NK-92 (cell line): ENCODE measurements around the gene CYB5R3.

Source experiments
- DNase-seq: peaks from one replicate; lab custom pipeline; 2025; ENCODE audit not compliant: unreplicated experiment; lab: John Stamatoyannopoulos, UW

CYB5R3 gene

DNA sequence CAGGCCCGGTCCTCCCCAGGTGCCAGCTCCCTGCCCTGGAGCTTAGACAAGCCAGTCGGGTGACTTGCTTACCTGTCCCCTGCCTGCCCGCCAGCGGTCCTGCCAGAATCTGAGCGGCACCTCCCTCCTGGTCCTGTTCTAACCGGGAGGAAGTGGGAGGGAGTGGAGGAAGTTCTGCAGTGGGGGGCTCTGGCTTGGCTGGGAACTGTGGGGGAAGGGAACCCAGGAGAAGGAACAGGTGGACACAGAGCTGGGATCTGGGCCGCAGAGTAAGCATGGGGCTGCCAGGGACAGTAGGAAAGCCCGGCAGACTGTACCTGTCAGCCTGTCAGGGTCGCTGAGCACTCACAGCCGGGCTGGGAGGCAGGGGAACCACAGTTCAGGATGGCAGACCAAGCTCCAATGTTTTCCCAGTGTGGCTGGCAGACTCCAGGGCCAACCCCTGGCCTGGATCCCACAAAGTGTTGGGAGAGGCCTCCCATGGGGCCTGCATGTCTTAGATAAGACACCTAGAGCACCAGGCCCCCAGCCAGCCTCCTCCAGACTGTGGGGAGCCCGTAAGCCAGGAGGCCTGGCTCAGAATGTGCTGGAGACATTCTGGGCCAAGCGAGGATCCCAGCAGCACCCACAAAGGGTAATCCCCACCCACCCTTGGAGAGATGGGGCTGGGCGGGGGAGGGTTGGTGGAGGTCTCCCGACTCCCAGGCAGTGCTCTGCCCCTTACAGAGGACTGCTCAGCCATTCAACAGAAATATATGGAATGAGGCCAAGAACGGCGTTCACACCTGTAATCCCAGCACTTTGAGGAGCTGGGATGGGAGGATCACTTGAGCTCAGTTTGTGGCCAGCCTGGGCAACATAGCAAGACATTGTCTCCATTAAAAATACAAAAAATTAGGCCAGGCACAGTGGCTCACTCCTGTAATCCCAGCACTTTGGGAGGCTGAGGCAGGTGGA is 2.3 kb downstream of the CYB5R3 start:
- no peak for DNase-seq

DNA sequence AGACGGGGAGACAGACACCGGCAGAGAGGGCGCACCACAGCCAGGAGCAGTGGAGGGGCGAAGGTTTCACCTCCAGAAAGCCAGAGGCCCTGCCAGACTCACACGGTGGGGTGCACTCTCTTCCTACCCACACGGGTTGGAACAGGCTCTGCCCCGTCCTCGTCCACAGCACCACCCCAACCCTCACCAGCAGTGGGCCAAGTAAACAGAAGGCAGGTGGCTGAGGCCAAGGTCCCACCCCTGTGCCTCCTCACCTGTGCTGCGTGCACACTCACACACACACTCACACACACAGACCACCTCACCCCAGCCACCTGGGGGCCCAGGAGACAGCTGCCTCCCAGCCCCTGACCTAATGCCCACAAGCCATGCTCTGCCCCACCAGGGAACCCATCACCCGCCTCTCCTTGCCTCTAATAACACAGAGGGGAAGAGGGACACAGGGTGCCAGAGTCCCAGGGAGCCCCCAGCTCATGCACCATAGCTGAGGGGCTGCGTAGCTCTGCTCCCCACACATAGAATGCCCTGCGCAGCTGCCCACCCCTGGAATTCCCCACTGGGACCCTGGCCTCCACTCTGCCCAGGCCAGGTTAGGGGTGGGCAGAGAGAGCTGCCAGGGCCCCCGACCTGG is 3.1 kb downstream of the CYB5R3 start:
- DNase-seq, result no peak

DNA sequence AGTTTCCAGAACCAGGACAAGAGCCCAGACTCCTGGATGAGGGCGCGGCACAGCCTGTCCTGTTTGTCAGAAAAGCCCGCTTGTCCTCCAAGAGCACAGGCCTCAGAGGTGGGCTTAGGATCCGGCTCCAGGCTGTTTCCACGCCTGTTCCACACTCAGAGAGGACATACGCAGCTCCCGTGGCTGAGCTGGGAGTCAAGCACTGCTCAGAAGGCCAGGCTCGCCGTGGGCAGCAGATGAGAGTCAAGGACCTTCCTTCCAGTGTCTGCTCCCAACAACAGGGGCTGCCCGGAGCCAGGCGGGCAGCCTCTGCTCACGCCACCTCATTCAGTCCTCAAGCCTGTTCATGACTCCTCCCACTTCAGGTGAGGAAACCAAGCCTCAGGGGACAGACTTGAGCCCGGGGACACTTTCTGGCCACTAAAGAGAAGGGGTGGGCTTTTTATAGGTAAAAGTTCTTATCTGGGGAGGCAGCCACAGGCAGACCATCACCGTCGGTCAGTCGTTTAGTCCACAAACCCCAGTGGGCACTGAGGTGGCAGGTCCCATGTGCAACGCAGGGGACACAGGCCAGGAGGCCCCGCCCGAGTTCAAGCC is 3.8 kb downstream of the CYB5R3 start:
- DNase-seq, result no peak

DNA sequence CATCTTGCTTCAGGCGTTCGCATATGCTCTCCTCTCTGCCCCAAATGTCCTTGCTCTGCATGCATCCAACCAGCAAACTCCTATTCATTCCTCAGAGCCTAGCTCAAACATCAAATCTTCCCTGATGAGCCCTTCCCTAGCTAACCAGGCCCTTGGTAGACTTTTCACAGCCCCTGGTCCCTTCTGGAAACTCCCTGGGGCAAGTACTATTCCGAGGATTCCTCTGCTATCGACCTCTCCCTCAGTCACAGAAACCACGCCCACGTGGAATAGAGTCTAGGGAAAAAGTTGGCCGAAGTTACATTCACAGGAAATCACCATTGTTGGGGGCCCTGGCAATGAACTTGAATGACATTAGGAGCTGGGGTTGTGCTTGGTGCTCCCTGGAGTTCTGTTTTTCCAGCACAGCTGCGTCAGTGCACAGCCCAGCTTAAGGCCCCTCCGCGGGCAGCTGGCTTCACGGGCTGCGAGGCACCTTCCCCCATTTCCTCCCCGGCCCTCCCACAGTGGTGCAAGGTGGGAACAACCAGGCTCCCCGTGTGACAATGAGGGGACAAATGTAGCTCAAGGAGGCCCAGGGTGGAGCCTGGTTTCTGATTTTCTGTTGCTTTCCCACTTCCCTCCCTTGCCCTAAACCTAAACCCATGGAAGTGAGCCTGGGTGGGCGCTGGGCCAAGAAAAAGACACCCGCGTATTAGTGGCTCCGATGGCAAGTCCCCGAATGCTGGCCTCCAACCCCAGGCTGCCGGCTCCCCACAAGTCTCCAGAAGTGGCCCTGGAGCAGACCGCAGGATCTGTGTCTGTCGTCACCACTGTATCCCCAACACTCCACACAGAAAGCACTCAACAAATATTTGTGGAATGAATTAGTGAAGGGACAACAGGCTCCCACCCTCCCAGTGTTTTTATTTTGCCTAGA is 4.5 kb downstream of the CYB5R3 start:
- no peak for DNase-seq

DNA sequence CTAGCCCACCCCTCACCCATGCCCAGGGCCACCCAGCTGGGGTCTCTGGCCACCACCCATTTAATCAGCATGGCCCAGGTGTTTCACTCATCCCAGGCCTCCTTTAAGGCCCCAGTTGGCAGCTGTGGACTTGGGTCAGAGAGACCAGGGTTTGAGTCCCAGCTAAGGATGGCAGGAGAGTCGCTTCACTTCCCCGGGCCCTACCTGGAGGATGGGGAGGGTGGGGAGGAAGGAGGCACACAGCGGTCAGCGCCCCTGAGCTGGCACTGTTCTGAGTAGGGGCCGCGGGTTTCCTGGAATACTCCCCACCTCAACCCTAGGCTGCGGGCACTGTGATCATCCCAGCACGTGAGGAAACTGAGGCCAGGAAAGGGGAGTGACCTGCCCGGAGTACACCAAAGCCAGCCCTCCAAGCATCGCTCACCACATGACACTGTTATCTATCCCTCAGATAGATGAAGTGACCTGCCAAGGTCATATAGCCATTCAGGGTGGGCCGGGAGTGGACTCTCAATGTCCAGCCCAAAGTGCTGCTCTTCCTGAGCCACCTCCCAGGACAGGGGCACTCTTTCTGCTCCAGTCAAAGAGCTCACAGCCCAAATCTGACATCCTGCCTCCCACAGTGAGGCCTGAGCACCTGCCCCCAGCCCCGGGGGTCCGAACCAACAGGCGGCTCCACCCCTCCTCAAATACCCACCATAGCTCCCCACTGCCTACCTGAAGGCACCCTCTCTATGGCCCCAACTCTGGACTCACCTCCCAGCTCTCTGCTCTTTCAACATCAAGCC is 5.4 kb downstream of the CYB5R3 start:
- DNase-seq, result no peak

DNA sequence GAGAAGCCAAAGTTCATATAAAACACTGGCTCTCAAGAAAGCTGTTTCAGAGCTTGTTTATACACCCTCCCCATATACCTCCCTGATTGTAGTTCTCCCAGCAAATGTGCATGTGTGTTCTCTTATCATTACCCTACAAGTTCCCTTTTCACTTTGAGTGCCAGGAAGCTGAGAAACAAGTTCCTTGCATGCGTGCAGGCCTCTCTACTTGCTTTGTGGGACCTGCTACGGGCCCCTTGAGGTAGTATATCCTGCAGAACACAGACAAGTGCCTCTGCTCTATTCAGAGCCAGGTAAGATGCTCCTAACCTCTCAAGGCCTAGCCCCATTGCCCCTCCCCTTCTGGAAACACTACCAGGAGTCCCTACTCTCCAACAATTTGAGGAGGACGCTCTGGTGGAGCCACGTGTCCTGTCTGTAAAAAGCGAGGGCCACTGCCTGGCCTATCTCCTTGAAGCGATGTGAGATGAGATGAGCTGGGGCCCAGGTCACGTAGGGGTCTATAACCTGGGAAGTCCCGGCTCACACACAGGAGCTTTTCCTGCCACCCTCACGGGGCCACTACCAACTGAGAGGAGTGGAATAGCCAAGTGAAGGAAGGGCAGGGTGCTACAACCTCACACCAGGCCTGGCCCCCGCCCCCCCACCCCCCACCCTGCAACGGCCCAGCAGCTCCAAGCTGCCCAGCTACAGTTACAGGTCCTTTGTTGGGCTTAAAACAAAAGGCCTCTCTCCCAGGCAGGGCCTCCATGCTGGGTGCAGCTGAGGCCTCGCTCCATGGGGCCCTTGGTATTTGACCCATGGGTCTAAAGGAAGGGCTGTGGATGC is 6.2 kb downstream of the CYB5R3 start:
- DNase-seq, result no peak

DNA sequence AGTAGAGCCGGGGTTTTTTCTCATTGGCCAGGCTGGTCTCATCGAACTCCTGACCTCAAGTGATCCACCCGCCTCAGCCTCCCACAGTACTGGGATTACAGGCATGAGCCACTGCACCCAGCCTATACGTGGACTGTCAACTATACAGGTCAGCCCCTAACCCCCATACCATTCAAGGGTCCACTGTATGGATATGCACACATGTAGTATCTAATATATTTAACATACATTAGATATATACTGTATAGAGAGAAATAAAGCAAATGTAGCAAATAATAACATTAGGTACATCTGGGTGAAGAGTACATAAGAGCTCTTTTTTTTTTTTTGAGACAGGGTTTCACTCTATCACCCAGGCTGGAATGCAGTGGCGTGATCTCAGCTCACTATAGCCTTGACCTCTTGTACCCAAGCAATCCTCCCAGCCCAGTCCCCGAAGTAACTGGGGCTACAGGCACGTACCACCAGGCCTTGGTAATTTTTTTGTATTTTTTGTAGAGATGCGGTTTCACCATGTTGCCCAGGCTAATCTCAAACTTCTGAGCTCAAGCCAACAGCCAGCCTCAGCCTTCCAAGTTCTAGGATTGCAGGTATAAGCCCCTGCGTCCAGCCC is 7.3 kb downstream of the CYB5R3 start:
- no peak for DNase-seq

DNA sequence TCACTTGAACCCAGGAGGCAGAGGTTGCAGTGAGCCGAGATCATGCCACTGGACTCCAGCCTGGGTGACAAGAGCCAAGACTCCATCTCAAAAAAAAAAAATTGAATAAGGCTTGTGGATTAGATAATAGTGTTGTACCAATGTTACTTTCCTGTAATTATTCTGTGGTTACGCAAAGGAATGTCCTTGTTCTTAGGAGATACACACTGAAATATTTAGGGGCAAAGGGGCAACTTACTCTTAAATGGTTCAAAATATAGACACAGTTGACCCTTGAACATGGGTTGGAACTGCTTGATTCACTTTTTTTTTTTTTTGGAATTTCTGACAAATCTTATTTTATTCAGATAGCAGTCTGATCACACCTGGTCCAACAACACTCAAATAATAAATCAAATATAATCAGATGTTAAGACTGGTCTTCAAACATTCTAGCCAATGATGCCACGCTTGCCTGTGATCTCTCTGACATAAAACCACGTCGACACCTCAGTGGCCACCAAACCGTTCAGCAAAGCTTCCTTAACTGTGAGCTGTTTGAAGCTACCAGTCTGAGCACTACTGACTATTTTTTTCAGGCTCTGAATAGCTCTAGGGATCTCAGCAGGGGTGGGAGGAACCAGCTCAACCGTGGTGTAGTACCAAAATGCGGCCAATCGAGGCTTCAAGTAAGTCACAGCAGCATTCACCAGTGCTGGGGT is 9.5 kb downstream of the CYB5R3 start:
- no peak for DNase-seq

DNA sequence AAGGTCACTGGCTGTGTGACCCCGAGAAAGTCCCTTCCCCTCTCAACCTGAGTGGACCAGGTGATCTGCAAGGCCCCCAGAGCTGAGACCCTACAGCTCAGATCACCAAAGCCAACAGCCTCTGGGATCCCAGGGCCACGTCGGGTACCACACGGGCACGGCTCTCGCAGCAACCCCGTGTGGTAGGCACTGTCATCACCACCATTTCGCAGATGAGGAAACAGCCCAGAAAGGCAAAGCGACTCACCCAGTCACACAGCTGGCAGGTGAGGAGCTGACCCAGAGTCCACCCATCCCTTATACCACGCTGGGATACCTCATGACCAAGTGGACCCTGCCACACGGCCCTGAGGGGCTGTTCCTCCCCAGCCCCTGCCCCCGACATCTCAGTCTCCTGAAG is 11.6 kb downstream of the CYB5R3 start:
- DNase-seq, result no peak

DNA sequence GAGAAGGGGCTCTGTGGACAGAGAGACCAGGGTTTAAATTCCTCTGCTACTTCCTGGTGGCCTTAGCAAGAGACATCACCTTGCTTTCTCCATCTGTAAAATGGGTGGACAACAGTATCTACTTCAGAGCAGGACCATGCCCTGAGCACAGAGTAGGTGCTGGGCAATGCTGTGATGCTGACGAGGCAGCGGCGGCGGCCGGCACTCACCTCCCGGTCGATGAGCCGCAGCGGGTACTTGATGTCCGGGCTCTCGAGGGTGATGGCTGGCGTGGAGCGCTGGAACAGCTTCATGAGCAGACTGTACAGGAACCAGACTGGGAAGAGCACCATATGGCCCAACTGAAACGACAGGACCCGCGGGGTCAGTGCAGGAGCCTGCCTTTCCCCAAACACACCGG is 12.7 kb downstream of the CYB5R3 start:
- no peak for DNase-seq

DNA sequence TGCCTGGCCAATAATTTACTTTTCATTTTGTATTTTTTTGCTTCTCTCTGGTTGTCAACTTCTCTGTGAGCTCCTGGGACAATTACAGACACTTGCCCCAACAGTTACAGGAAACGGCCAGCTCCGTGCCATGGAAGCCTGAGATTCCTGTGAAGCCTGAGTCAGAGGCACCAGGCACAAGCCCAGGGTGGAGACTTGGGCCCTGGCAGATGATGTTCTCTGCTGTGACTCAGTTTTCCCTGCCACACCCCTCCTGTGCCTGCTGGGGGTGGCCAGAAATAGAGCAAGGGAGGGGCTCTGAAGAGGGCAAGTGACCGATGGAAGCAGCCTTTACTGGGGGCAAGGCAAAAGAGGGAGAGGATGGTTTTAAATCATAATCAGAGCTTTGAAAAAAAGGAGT is 13.7 kb downstream of the CYB5R3 start:
- DNase-seq, result no peak

DNA sequence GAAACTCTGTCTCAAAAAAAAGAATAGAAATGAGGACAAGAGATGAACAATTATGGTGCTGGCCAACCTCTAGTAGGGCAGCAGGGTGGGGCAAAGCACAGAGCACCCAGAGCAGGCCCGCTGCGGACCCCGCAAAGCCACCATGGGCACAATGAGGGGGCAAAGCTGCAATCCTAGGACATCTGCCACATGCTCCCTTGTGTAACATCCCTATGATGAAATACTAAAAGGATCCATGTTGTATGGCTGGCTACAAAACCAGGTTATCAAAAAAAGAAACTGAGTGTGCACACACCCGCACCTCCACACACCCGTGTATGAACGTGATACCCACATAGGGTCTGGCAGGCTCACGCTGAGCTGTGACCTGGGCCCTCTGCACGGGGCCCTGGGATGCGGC is 16.2 kb downstream of the CYB5R3 start:
- DNase-seq, result no peak

DNA sequence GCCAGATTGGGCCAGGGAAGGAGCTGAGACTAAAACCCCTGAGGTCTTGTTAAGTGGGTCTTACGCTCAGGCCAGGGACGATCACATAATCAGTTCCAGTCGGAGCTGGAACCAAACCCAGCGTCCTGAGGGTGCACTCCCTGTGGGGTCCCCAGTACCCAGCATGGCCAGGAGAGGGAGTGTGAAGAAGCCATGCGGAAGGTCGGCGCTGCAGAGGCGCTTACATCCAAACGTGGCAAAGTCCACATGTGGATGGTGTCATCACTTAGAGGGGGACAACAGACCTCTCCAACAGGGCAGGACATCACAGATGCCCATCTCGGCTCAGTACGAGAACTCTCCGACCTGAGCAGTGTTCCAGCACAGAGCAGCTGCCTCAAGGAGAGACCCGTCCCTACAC is 17.1 kb downstream of the CYB5R3 start:
- DNase-seq, result no peak

DNA sequence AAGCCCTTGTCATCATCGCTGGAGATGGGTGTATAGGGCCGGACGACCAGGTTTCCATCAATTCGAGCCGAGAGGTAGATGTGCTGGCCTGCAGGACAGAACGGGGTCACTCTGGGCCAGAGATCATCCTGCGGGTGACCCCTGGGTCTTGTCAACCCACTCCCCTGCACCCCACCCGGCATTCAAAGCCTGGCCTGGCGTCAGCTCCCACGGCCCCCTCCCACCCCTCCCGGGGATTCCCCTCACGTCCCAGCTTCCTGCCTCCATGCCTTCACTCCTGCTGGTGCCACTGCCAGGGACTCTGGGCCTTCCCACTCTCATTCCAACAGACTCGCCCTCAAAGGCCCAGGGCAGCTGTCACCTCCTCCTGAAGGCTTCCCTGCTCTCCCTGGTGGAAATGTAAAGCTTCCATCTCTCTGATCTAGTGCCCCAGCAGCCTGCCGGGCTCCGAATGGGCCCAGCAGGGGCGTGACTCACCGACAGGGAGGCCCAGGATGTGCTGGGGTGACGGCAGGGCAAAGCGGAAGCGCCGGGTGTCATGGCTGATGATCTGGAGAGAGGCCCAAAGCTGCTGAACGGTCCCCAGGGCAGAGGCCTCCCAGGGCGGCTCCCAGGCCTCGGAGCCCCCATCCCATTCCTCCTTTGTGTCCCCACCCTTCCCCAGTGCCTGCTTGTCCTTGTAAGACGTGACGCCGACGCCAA is 18.1 kb downstream of the CYB5R3 start:
- no peak for DNase-seq

DNA sequence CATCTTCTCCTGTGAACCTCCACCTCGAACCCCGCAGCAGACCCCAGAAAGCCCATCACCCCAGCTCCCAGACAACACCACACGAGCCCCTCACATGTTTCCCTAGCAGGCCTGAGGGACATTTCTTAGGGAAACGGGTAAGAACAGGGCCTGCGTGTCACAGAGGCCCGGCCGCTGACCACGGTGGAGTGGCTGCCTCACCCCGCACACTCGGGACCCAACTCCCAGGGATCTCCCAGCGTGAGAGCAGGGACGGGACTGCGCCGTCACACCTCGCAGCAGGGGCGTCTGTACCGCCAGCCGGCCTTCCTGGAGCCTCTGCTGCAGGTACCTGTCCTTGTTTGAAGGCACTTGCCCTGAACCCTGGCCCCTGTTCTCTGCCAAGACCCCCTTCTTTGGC is 19.0 kb downstream of the CYB5R3 start:
- no peak for DNase-seq

DNA sequence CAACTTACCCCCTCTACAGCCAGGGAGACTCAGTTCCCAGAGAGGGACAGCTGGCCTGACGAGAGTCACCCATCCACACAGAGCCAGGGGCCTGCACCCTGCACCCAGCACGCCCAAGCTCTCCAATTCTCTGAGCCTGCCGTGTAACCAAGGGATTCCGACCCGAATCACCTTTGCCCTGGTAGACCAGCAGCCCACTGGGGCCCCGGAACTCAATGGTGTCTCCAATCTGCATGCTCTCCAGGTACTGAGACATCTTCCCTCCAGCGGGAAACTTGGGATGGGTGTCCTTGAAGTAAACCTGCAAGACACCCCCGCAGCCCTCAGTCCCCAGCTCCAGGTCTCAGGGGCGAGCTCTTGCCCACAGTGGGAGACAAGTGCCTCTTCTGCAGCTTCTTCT is 21.2 kb downstream of the CYB5R3 start:
- no peak for DNase-seq

DNA sequence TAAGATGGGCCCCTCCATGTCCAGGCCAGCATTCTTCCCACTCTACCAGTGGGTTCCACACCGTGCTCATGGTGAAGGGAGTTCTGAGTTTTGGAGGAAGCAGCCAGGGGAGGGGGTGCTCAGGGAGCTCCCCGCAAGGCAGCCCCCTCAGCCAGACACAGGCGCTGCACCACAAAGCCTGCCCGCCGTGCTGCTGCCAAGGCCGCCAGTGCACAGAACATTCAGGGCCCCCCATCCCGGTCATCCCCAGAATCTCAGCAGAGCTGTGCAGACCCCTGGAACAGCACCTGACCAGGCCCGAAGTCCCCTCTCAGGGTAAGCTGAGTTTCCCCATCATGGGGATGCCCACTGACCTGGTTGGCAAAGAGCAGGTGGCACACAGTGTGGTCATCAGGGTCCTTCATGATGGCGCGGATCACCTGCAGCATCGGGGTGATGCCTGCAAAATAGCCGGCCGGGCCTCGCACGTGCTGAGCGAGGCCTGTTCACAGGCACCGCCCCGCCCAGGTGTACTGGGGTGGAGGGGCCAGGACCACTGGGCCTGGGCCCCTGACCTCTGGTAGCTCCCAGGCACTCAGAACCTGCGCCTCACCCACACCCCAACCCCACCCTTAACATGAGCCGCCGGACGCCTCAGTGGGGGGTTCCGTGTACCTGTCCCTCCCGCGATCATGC is 22.1 kb downstream of the CYB5R3 start:
- DNase-seq, result no peak
